H9 (cell line): ENCODE data around the gene CDC42. TPM values are rescaled to one million over a fixed set of nuclear protein-coding genes. Genes with fewer than 3 reads are reported as not detected.

ENCODE experiments used
- DNase-seq: peaks from one replicate; pipeline ENCODE4 v3.0.0-alpha.2; 2017
- H2AFZ ChIP-seq: one replicate; pipeline ENCODE4 v1.6.1; 2013; ENCODE audit warnings: mild to moderate bottlenecking, low read length, control low read depth, moderate library complexity
- H2AK5ac ChIP-seq: 2 replicates; pipeline ENCODE4 v1.6.1; 2013; ENCODE audit warnings: low read length, control low read depth, mixed read lengths; ENCODE audit not compliant: insufficient read length
- H2BK120ac ChIP-seq: one replicate; pipeline ENCODE4 v1.6.1; 2013; ENCODE audit warnings: low read depth, mild to moderate bottlenecking, low read length, control low read depth, inconsistent platforms; ENCODE audit not compliant: poor library complexity, severe bottlenecking
- H2BK12ac ChIP-seq: 2 replicates; pipeline ENCODE4 v1.6.1; 2013; ENCODE audit warnings: low read length, control low read depth, mixed read lengths, low read depth; ENCODE audit not compliant: insufficient read length
- H2BK15ac ChIP-seq: 2 replicates; pipeline ENCODE4 v1.6.1; 2013; ENCODE audit warnings: low read depth, low read length, control low read depth
- H2BK20ac ChIP-seq: one replicate; pipeline ENCODE4 v1.6.1; 2013; ENCODE audit warnings: low read depth, mild to moderate bottlenecking, low read length, control low read depth, inconsistent platforms; ENCODE audit not compliant: poor library complexity, severe bottlenecking
- H2BK5ac ChIP-seq: 2 replicates; pipeline ENCODE4 v1.6.1; 2013; ENCODE audit warnings: low read length, control low read depth, mixed read lengths; ENCODE audit not compliant: insufficient read length
- H3K14ac ChIP-seq: 2 replicates; pipeline ENCODE4 v1.6.1; 2013; ENCODE audit warnings: low read length, control low read depth; ENCODE audit not compliant: insufficient read depth
- H3K18ac ChIP-seq: 2 replicates; pipeline ENCODE4 v1.6.1; 2013; ENCODE audit warnings: low read depth, mild to moderate bottlenecking, mixed read lengths, low read length, control low read depth; ENCODE audit not compliant: insufficient read length
- H3K23ac ChIP-seq: 2 replicates; pipeline ENCODE4 v1.6.1; 2013; ENCODE audit warnings: low read length, control low read depth, mixed read lengths, low read depth; ENCODE audit not compliant: insufficient read length
- H3K23me2 ChIP-seq: 2 replicates; pipeline ENCODE4 v1.6.1; 2013; ENCODE audit warnings: low read depth, mild to moderate bottlenecking, mixed read lengths, low read length, control low read depth; ENCODE audit not compliant: insufficient read length, poor library complexity, severe bottlenecking
- H3K27ac ChIP-seq: 2 replicates; pipeline ENCODE4 v1.5.1; 2013; ENCODE audit warnings: low read length, control low read depth, mixed read lengths, low read depth; ENCODE audit not compliant: insufficient read length
- H3K27me3 ChIP-seq: 2 replicates; pipeline ENCODE4 v1.6.1; 2013; ENCODE audit warnings: low read length, control low read depth, inconsistent platforms; ENCODE audit not compliant: insufficient read depth
- H3K4ac ChIP-seq: 2 replicates; pipeline ENCODE4 v1.6.1; 2013; ENCODE audit warnings: low read depth, mild to moderate bottlenecking, control low read depth, inconsistent platforms, low read length, moderate library complexity
- H3K4me1 ChIP-seq: 2 replicates; pipeline ENCODE4 v1.6.1; 2013; ENCODE audit warnings: low read length, control low read depth, inconsistent platforms; ENCODE audit not compliant: insufficient read depth
- H3K4me2 ChIP-seq: 2 replicates; pipeline ENCODE4 v1.6.1; 2013; ENCODE audit warnings: low read length, control low read depth, mixed read lengths; ENCODE audit not compliant: insufficient read length, insufficient read depth
- H3K56ac ChIP-seq: 2 replicates; pipeline ENCODE4 v1.6.1; 2013; ENCODE audit warnings: low read depth, mild to moderate bottlenecking, mixed read lengths, low read length, control low read depth; ENCODE audit not compliant: insufficient read length
- H3K79me1 ChIP-seq: 2 replicates; pipeline ENCODE4 v1.6.1; 2013; ENCODE audit warnings: low read depth, mild to moderate bottlenecking, moderate library complexity, low read length, control low read depth, inconsistent platforms; ENCODE audit not compliant: insufficient read depth, poor library complexity, severe bottlenecking
- H3K79me2 ChIP-seq: 2 replicates; pipeline ENCODE4 v1.6.1; 2013; ENCODE audit warnings: low read length, control low read depth, inconsistent platforms; ENCODE audit not compliant: insufficient read depth
- H3K9ac ChIP-seq: 2 replicates; pipeline ENCODE4 v1.6.1; 2013; ENCODE audit warnings: low read length, control low read depth, mixed read lengths; ENCODE audit not compliant: insufficient read length; ENCODE audit errors: extremely low read depth
- H3K9me3 ChIP-seq: one replicate; pipeline ENCODE4 v1.6.1; 2013; ENCODE audit warnings: low read depth, low read length, inconsistent platforms; ENCODE audit not compliant: control insufficient read depth
- H3T11ph ChIP-seq: one replicate; pipeline ENCODE4 v1.6.1; 2013; ENCODE audit warnings: mild to moderate bottlenecking, low read length, control low read depth, inconsistent platforms
- H4K20me1 ChIP-seq: one replicate; pipeline ENCODE4 v1.6.1; 2013; ENCODE audit not compliant: control insufficient read depth, insufficient read length, insufficient read depth
- H4K5ac ChIP-seq: 2 replicates; pipeline ENCODE4 v1.6.1; 2013; ENCODE audit warnings: low read depth, mild to moderate bottlenecking, mixed read lengths, low read length, control low read depth; ENCODE audit not compliant: insufficient read length
- H4K8ac ChIP-seq: replicated peaks from 2 replicates; pipeline ENCODE4 v1.6.1; 2013; ENCODE audit warnings: low read length, control low read depth, mixed read lengths, low read depth; ENCODE audit not compliant: insufficient read length
- H4K91ac ChIP-seq: 2 replicates; pipeline ENCODE4 v1.6.1; 2013; ENCODE audit warnings: low read depth, mild to moderate bottlenecking, moderate library complexity, mixed read lengths, low read length, control low read depth; ENCODE audit not compliant: insufficient read length
- H3K27ac Mint-ChIP-seq, 3 experiments: 2 replicates in 2 of 3; 3 replicates in 1 of 3; pipeline ENCODE4 v1.8.0; 2020 to 2021; ENCODE audit warnings: mixed read lengths in 3 of 3, mild to moderate bottlenecking in 1 of 3, moderate library complexity in 1 of 3
- H3K27me3 Mint-ChIP-seq: 2 replicates; pipeline ENCODE4 v1.8.0; 2021; ENCODE audit warnings: low read depth, mild to moderate bottlenecking, moderate library complexity, mixed read lengths
- H3K36me3 Mint-ChIP-seq, 3 experiments: 2 replicates in 2 of 3; 3 replicates in 1 of 3; pipeline ENCODE4 v1.8.0; 2020 to 2021; ENCODE audit warnings: low read depth in 3 of 3, mixed read lengths in 3 of 3; ENCODE audit not compliant: insufficient read depth in 1 of 3
- H3K4me1 Mint-ChIP-seq, 2 experiments: 2 replicates each; pipeline ENCODE4 v1.8.0; 2020; ENCODE audit warnings: mixed read lengths in 2 of 2
- H3K4me3 Mint-ChIP-seq, 2 experiments: 2 replicates in 1 of 2; 3 replicates in 1 of 2; pipeline ENCODE4 v1.8.0; 2020 to 2021; ENCODE audit warnings: mild to moderate bottlenecking in 2 of 2, mixed read lengths in 2 of 2, moderate library complexity in 1 of 2
- H3K9me3 Mint-ChIP-seq, 2 experiments: 2 replicates in 1 of 2; 3 replicates in 1 of 2; pipeline ENCODE4 v1.8.0; 2020; ENCODE audit warnings: mild to moderate bottlenecking in 2 of 2, mixed read lengths in 2 of 2, moderate library complexity in 1 of 2
- CTCF ChIP-seq: fragments of 200-600 bp; sonication (generic); conservative IDR thresholded peaks from 3 replicates; pipeline ENCODE4 v1.8.0; 2021; ENCODE audit warnings: antibody characterized with exemption, mild to moderate bottlenecking
- WGBS: extraction: QIAGEN DNeasy Blood & Tissue Kit; methylation state at CpG from one replicate; pipeline ENCODE4 v1.1.7; 2013; ENCODE audit warnings: missing lambda C conversion rate, low lambda C conversion rate, mixed read lengths; ENCODE audit not compliant: insufficient read length; ENCODE audit errors: extremely low coverage; 5-methylcytosine and 5-hydroxymethylcytosine counted together
- total RNA-seq: library from RNA; stranded (reverse); gene quantifications from 2 replicates; pipeline ENCODE4 v1.2.1, GENCODE V29; 2021

Gene CDC42
- total RNA-seq, 1 experiment from 2014 or later = 197 TPM

- no peaks in the 10 kb centered on the region for H4K20me1 ChIP-seq
- no peak overlapping the region for H3K14ac ChIP-seq
- H3K9me3 Mint-ChIP-seq = no peaks in the 10 kb centered on the region
- H3K23ac ChIP-seq = no peak overlapping the region
- no peaks in the 10 kb centered on the region for H3K36me3 Mint-ChIP-seq
- H3K27me3 ChIP-seq = no peaks in the 10 kb centered on the region
- no peaks in the 10 kb centered on the region for H3K9me3 ChIP-seq
- no peak for DNase-seq
- H2AK5ac ChIP-seq = no peak overlapping the region
- no peak overlapping the region for H2BK20ac ChIP-seq
- H4K91ac ChIP-seq = no peak overlapping the region
- H2AFZ ChIP-seq = no peak overlapping the region
- peaks cover 12% of the 10 kb centered on the region; the same call in 1 of the 2 replicates for H3K4me1 ChIP-seq
- no peak overlapping the region for H2BK5ac ChIP-seq
- no CpG with 5 or more reads among the region's 7 CpGs for WGBS
- H3K27me3 Mint-ChIP-seq = no peaks in the 10 kb centered on the region
- no peak overlapping the region for H3K18ac ChIP-seq
- H3K9ac ChIP-seq = no peak overlapping the region
- no peak overlapping the region for H2BK12ac ChIP-seq
- H4K8ac ChIP-seq = no peak overlapping the region
- H2BK120ac ChIP-seq = no peak overlapping the region
- no peak overlapping the region for H3T11ph ChIP-seq
- peaks cover 22 to 26% of the 10 kb centered on the region in 2 experiments for H3K4me1 Mint-ChIP-seq
- no peaks in the 10 kb centered on the region for H3K79me1 ChIP-seq
- H3K79me2 ChIP-seq = no peaks in the 10 kb centered on the region
- H3K56ac ChIP-seq = no peak overlapping the region
- peak overlapping the region; percentile 21 for H3K4me2 ChIP-seq
- no peak overlapping the region for H3K4me3 Mint-ChIP-seq
- no peaks in the 10 kb centered on the region for H3K23me2 ChIP-seq
- TF ChIP-seq CTCF = no peak
- no peak overlapping the region for H2BK15ac ChIP-seq
- peak overlapping the region; percentile 40 for H3K27ac ChIP-seq
- no peak overlapping the region for H4K5ac ChIP-seq
- H3K4ac ChIP-seq = no peak overlapping the region
- peak overlapping the region in 2 of 3 experiments; percentile 42; a peak in 3 of 7 replicates for H3K27ac Mint-ChIP-seq
Measured at GRCh38 chr1:22037520-22037919, 15.0 kb upstream of the CDC42 start.
